Vagina (tissue), 2 donors: ENCODE results near the gene PRDX6. TPM values are rescaled to one million over a fixed set of nuclear protein-coding genes. Genes with fewer than 3 reads are reported as not detected.
"Not testable (repeated sequence)": the region's sequence is repeated elsewhere in the genome, so short reads cannot be mapped to it uniquely, and the experiment has no call there.

Experiments used
- DNase-seq, 2 donors: peaks; one replicate each; pipeline ENCODE4 v3.0.0-alpha.2; 2017; ENCODE audit errors: extremely low spot score in 2 of 2
- H3K27ac ChIP-seq: fragments of 200-600 bp; sonication (generic); one replicate; pipeline ENCODE4 v1.5.1; 2019
- H3K27me3 ChIP-seq: fragments of 200-600 bp; sonication (generic); one replicate; pipeline ENCODE4 v1.5.1; 2019
- H3K36me3 ChIP-seq, 2 donors: fragments of 200-600 bp; sonication (generic); one replicate each; pipeline ENCODE4 v1.5.1; 2017 to 2019
- H3K4me1 ChIP-seq: fragments of 200-600 bp; sonication (generic); one replicate; pipeline ENCODE4 v1.5.1; 2019
- H3K4me3 ChIP-seq, 2 donors: fragments of 200-600 bp; sonication (generic); 1 replicate in 1 of 2; 2 replicates in 1 of 2; pipeline ENCODE4 v1.5.1; 2016 to 2019
- H3K9me3 ChIP-seq: fragments of 200-600 bp; sonication (generic); one replicate; pipeline ENCODE4 v1.5.1; 2019
- CTCF ChIP-seq, 3 experiments: fragments of 450-650 bp in 2 of 3; fragments of 200-600 bp in 1 of 3; sonication (generic) in 1 of 3; IDR thresholded peaks; one replicate each; pipeline ENCODE4 v1.5.1; 2017 to 2019; ENCODE audit warnings: antibody characterized with exemption in 3 of 3, mild to moderate bottlenecking in 2 of 3, moderate library complexity in 2 of 3
- POLR2A ChIP-seq, 2 donors: fragments of 450-650 bp; IDR thresholded peaks; one replicate each; pipeline ENCODE4 v1.6.1; 2017; ENCODE audit warnings: antibody characterized with exemption in 2 of 2, mild to moderate bottlenecking in 2 of 2, moderate library complexity in 2 of 2
- POLR2AphosphoS5 ChIP-seq, 2 donors: sonication (generic); formaldehyde crosslinking; IDR thresholded peaks; one replicate each; pipeline ENCODE4 v1.9.0; 2017; ENCODE audit warnings: antibody characterized with exemption in 2 of 2, mild to moderate bottlenecking in 2 of 2, low read depth in 1 of 2; ENCODE audit not compliant: insufficient read depth in 1 of 2
- intact Hi-C: fragments of 100-400 bp; cut with DNase I; formaldehyde crosslinking; loops from one replicate; pipeline ENCODE4 v1.15.1; 2023
- total RNA-seq: library from RNA; depleted of rRNA; stranded (reverse); fragments of >200 nt; gene quantifications from one replicate; pipeline ENCODE4 v1.2.3, GENCODE V29; 2016

The PRDX6 gene
- total RNA-seq, 1 donor from 2014 or later: 245 TPM

- no peak for DNase-seq
- no peaks in the 10 kb centered on the region for H3K9me3 ChIP-seq
- H3K4me1 ChIP-seq: no peaks in the 10 kb centered on the region
- H3K36me3 ChIP-seq: peaks cover 0 to 55% of the 10 kb centered on the region in 2 donors
- H3K4me3 ChIP-seq: no peak overlapping the region
- TF ChIP-seq POLR2AphosphoS5 (IDR thresholded peaks at IDR 0.05; ENCODE audit: insufficient read depth in 1 of 2, low read depth in 1 of 2) (no peak), CTCF (IDR thresholded peaks at IDR 0.05) (no peak), POLR2A (IDR thresholded peaks at IDR 0.05) (no peak)
- H3K27me3 ChIP-seq: no peaks in the 10 kb centered on the region
- no peak overlapping the region for H3K27ac ChIP-seq
- intact Hi-C loops: no loop called here
Observed at GRCh38 chr1:173488001-173488400, 10.9 kb downstream of the PRDX6 start.

GRCh38 chr1:173489149-173489600, 12.0 kb downstream of the PRDX6 start:
- intact Hi-C loops: no loop called here
- TF ChIP-seq CTCF (IDR thresholded peaks at IDR 0.05) (no peak), POLR2A (IDR thresholded peaks at IDR 0.05) (no peak), POLR2AphosphoS5 (IDR thresholded peaks at IDR 0.05; ENCODE audit: insufficient read depth in 1 of 2, low read depth in 1 of 2) (no peak)
- Histone ChIP-seq H3K27ac (no peak overlapping the region), H3K4me3 (no peak overlapping the region), H3K27me3 (no peaks in the 10 kb centered on the region), H3K4me1 (no peaks in the 10 kb centered on the region), H3K36me3 (peaks cover 0 to 45% of the 10 kb centered on the region in 2 donors), H3K9me3 (no peaks in the 10 kb centered on the region)
- no peak for DNase-seq

- Histone ChIP-seq H3K27me3 (no peaks in the 10 kb centered on the region), H3K4me1 (no peaks in the 10 kb centered on the region), H3K9me3 (no peaks in the 10 kb centered on the region), H3K36me3 (peaks cover 0 to 37% of the 10 kb centered on the region in 2 donors), H3K4me3 (no peak overlapping the region), H3K27ac (no peak overlapping the region)
- DNase-seq: no peak
- no peak for TF ChIP-seq POLR2A (IDR thresholded peaks at IDR 0.05)
- TF ChIP-seq CTCF (IDR thresholded peaks at IDR 0.05): no peak
- TF ChIP-seq POLR2AphosphoS5 (IDR thresholded peaks at IDR 0.05; ENCODE audit: insufficient read depth in 1 of 2, low read depth in 1 of 2): no peak
- intact Hi-C loops: no loop called here
Observed at GRCh38 chr1:173489929-173490328, 12.8 kb downstream of the PRDX6 start.

- Histone ChIP-seq H3K9me3 (no peaks in the 10 kb centered on the region), H3K4me1 (no peaks in the 10 kb centered on the region), H3K36me3 (peaks cover 0 to 21% of the 10 kb centered on the region in 2 donors), H3K27ac (no peak overlapping the region), H3K27me3 (no peaks in the 10 kb centered on the region), H3K4me3 (no peak overlapping the region)
- no peak for DNase-seq
- intact Hi-C loops: no loop called here
- TF ChIP-seq CTCF (IDR thresholded peaks at IDR 0.05): no peak
- TF ChIP-seq POLR2AphosphoS5 (IDR thresholded peaks at IDR 0.05; ENCODE audit: insufficient read depth in 1 of 2, low read depth in 1 of 2): no peak
- TF ChIP-seq POLR2A (IDR thresholded peaks at IDR 0.05): no peak
Observed at GRCh38 chr1:173491508-173491907, 14.4 kb downstream of the PRDX6 start.

GRCh38 chr1:173493125-173493524, 16.0 kb downstream of the PRDX6 start:
- H3K27ac ChIP-seq, intact Hi-C loops, H3K36me3 ChIP-seq, H3K4me3 ChIP-seq, H3K27me3 ChIP-seq, H3K4me1 ChIP-seq, DNase-seq, H3K9me3 ChIP-seq: not testable (repeated sequence)
